Activated naive CD4-positive, alpha-beta T cell treated with anti-CD3 and anti-CD28 coated beads, Interleukin-2, amount 50 U/mL, for 24 hours (primary cell): ENCODE measurements around the gene SDHAF3.
"Not testable (repeated sequence)": the region's sequence is repeated elsewhere in the genome, so short reads cannot be mapped to it uniquely, and the experiment has no call there.

Experiments
- H3K27ac Mint-ChIP-seq: one replicate; pipeline ENCODE4 v1.8.0; 2021; ENCODE audit warnings: mild to moderate bottlenecking, mixed read lengths
- H3K27me3 Mint-ChIP-seq: one replicate; pipeline ENCODE4 v1.8.0; 2021; ENCODE audit warnings: mixed read lengths
- H3K36me3 Mint-ChIP-seq: one replicate; pipeline ENCODE4 v1.8.0; 2021; ENCODE audit warnings: mixed read lengths
- H3K4me1 Mint-ChIP-seq: one replicate; pipeline ENCODE4 v1.8.0; 2021; ENCODE audit warnings: mixed read lengths
- H3K4me3 Mint-ChIP-seq: one replicate; pipeline ENCODE4 v1.8.0; 2021; ENCODE audit warnings: mild to moderate bottlenecking, mixed read lengths
- H3K9me3 Mint-ChIP-seq: one replicate; pipeline ENCODE4 v1.8.0; 2021; ENCODE audit warnings: mixed read lengths

The SDHAF3 gene

DNA sequence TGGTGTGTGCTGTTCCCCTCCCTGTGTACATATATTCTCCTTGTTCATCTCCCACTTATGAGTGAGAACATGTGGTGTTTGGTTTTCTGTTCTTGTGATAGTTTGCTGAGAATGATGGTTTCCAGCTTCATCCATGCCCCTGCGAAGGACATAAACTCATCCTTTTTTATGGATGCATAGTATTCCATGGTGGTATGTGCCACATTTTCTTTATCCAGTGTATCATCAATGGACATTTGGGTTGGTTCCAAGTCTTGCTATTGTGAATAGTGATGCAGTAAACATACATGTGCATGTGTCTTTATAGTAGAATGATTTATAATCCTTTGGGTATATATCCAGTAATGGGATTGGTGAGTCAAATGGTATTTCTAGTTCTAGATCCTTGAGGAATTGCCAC is 44.1 kb downstream of the SDHAF3 start:
- not testable (repeated sequence) for H3K27me3 Mint-ChIP-seq, H3K9me3 Mint-ChIP-seq, H3K27ac Mint-ChIP-seq, H3K4me3 Mint-ChIP-seq
- Mint-ChIP-seq H3K36me3 (peaks cover 45% of the 10 kb centered on the region), H3K4me1 (peaks cover 18% of the 10 kb centered on the region)

DNA sequence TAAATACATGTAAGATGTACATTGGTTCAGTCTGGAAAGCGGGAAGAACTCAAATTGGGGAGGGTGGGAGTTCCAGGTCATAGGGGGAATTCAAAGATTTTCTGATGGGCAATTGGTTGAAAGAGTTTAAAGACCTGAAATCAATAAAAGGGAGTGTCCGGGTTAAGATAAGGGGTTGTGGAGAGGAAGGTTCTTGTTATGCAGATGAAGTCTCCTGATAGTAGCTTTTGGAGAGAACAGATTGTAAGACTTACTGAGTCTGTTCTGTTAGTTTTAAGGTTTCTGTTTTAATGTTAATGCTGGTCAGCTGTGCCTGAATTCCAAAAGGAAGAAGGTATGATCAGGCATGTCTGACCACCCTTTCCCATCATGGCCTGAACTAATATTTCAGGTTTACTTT is 48.8 kb downstream of the SDHAF3 start:
- peaks cover 39% of the 10 kb centered on the region for H3K36me3 Mint-ChIP-seq
- H3K9me3 Mint-ChIP-seq: peaks cover 3% of the 10 kb centered on the region
- no peak overlapping the region for H3K4me3 Mint-ChIP-seq
- no peaks in the 10 kb centered on the region for H3K27me3 Mint-ChIP-seq
- H3K4me1 Mint-ChIP-seq: peaks cover 29% of the 10 kb centered on the region
- no peak overlapping the region for H3K27ac Mint-ChIP-seq

DNA sequence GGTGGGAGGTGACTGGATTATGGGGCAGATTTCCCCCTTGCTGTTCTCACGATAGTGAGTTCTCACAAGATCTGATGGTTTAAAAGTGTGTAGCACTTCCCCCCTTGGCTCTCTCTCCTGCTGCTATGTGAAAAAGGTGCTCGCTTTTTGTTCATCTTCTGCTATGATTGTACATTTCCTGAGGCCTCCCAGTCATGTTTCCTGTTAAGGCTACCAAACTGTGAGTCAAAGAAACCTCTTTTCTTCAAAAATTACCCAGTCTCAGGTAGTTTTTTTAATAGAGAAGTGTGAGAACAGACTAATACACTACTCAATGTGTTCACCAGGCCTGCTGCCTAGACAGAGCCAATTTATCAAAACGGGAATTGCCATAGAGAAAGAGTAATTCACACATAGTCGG is 49.7 kb downstream of the SDHAF3 start:
- no peak overlapping the region for H3K27ac Mint-ChIP-seq
- H3K27me3 Mint-ChIP-seq: no peaks in the 10 kb centered on the region
- peaks cover 33% of the 10 kb centered on the region for H3K36me3 Mint-ChIP-seq
- no peak overlapping the region for H3K4me3 Mint-ChIP-seq
- H3K9me3 Mint-ChIP-seq: peaks cover 3% of the 10 kb centered on the region
- peaks cover 25% of the 10 kb centered on the region for H3K4me1 Mint-ChIP-seq

DNA sequence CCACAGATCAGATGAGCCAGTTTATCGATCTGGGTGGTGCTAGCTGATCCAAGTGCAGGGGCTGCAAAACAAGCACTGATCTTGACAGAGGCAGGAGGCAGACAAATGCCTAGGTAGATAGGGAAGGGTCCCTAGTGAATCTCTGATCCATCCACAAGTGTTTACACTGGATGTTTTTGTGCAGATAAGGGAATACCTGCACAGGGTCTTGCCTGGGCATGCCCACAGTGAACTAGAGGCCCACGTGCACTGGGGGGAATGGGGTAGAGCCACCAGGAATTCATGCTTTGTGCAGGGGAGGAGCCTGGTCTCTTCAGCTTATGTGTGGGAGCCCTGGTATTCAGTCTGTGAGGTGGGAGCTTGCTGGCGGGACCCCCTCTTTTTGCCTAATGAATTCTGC is 50.3 kb downstream of the SDHAF3 start:
- Mint-ChIP-seq H3K9me3 (peaks cover 3% of the 10 kb centered on the region), H3K4me1 (peaks cover 20% of the 10 kb centered on the region), H3K27me3 (no peaks in the 10 kb centered on the region), H3K4me3 (no peak overlapping the region), H3K27ac (no peak overlapping the region), H3K36me3 (peaks cover 28% of the 10 kb centered on the region)

DNA sequence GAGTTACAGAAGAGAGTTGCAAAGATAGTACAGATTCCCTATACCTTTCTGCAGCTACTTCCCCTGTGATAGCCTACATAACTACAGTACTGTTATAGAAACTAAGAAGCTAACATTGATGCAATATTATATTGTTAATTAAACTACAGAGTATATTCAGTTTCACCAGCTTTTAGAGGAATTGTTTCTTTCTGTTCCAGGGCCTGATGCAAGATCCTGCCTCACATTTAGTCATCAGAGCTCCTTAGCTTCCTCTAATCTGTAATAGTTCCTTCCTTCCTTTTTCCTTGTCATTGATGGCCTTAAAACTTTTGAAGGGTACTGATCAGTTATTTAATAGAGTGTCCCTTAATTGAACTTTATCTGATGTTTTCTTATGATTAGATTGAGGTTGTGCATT is 56.8 kb downstream of the SDHAF3 start:
- H3K27me3 Mint-ChIP-seq: no peaks in the 10 kb centered on the region
- no peaks in the 10 kb centered on the region for H3K9me3 Mint-ChIP-seq
- no peaks in the 10 kb centered on the region for H3K36me3 Mint-ChIP-seq
- no peak overlapping the region for H3K27ac Mint-ChIP-seq
- peaks cover 3% of the 10 kb centered on the region for H3K4me1 Mint-ChIP-seq
- H3K4me3 Mint-ChIP-seq: no peak overlapping the region

DNA sequence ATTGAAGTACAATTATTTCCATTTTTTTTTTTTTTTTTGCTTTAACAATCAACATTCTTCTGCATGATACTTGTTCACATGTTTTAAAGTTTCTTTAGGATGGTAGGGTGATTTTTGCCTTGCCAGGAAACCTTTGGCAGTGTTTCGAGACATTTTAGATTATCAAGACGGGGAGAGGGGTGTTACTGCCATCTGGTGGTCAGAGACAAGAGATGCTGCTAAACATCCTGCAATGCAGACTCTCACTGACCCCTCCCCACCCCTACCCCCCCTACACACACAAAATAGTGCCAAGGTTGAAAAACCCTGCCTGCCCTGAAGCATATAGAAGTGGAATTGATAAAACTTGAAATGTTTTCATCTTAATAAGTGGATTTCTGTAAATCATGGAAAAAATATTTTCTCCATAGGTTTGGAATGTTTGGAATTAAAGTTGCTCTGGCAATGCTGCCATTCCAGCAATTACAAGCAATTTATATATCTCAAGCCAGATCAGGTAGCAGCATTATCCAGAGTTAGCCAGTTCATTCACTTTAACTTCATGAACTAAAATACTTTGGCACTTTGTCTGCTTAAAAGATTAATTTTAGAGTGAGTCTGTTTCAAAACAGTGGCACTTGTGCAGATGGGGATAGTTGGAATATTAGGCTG is 62.1 kb downstream of the SDHAF3 start:
- H3K27ac Mint-ChIP-seq: no peak overlapping the region
- H3K36me3 Mint-ChIP-seq: peaks cover 3% of the 10 kb centered on the region

DNA sequence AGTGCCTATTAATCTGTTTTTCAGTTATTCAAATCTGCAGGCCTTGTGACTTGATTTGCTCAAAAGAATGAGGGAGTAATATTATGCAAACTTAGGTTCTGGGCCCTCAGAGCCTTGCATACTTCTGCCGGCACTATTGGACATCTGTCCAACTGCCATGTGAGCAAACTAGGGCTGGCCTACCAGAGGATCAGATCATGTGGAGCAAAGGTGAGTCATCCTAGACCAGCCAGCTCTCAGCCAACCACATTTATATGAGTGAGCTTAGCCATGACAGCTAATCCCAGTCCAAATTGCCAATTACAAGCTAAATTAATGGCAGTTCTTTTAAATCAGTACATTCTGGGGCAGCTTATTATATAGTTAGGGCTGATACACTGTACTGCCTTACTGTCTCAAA is 69.6 kb downstream of the SDHAF3 start:
- Mint-ChIP-seq H3K4me1 (no peaks in the 10 kb centered on the region), H3K9me3 (no peaks in the 10 kb centered on the region), H3K4me3 (no peak overlapping the region), H3K27me3 (peaks cover 12% of the 10 kb centered on the region), H3K27ac (no peak overlapping the region), H3K36me3 (peaks cover 8% of the 10 kb centered on the region)

More for the DNA sequence above, 62.1 kb downstream of the SDHAF3 start:
- Mint-ChIP-seq H3K9me3 (no peaks in the 10 kb centered on the region), H3K4me3 (no peak overlapping the region), H3K27me3 (no peaks in the 10 kb centered on the region), H3K4me1 (peaks cover under 1% of the 10 kb centered on the region)

DNA sequence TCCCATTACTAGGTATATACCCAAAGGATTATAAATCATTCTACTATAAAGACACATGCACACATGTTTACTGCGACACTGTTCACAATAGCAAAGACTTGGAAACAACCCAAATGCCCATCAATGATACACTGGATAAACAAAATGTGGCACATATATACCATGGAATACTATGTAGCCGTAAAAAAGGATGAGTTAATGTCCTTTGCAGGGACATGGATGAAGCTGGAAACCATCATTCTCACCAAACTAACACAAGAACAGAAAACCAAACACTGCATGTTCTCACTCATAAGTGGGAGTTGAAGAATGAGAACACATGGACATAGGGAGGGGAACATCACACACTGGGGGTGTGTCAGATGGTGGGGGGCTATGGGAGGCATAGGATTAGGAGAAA is 78.7 kb downstream of the SDHAF3 start:
- H3K27ac Mint-ChIP-seq, H3K4me1 Mint-ChIP-seq, H3K36me3 Mint-ChIP-seq, H3K4me3 Mint-ChIP-seq, H3K9me3 Mint-ChIP-seq: not testable (repeated sequence)
- H3K27me3 Mint-ChIP-seq: peaks cover 23% of the 10 kb centered on the region

DNA sequence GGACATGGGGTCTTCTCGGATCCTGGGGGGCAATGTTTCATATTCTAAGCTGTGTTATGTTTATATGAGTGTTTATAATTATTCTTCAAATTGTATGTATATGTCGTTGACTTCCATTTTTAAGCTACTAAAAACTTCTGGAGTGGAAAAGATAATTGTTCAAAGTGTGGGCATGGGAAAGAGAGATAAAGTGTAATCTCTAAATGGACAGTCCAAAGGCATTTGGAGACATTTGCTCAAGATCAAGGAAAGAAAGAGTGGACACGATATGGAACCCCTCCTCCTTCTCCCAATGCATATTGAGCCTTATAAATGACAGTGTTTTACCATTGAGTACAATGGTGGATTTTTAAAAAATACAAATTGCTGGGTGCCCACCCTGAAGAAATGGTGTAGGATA is 81.1 kb downstream of the SDHAF3 start:
- no peaks in the 10 kb centered on the region for H3K4me1 Mint-ChIP-seq
- H3K4me3 Mint-ChIP-seq: no peak overlapping the region
- H3K9me3 Mint-ChIP-seq: peaks cover 5% of the 10 kb centered on the region
- H3K36me3 Mint-ChIP-seq: no peaks in the 10 kb centered on the region
- H3K27ac Mint-ChIP-seq: no peak overlapping the region
- H3K27me3 Mint-ChIP-seq: peaks cover 12% of the 10 kb centered on the region

DNA sequence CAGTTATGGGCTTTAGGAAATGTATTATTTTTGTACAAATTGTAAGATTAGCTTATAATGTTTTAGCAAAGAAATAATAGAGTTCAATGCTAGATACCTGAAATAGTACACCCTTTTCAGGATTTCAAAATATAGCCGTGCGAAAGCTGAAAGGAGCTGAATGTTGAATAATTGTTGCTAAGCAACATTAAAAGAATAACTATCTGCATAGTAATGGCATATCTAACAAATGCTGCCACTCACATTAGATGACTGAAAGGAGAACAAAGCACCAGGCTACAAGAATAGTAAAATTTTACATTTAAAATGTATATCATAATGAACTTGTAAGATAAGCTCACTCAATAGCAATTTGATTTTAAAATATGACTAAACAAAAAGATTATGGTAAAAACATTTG is 82.5 kb downstream of the SDHAF3 start:
- peaks cover 5% of the 10 kb centered on the region for H3K9me3 Mint-ChIP-seq
- no peaks in the 10 kb centered on the region for H3K4me1 Mint-ChIP-seq
- no peak overlapping the region for H3K27ac Mint-ChIP-seq
- H3K27me3 Mint-ChIP-seq: peaks cover 11% of the 10 kb centered on the region
- H3K4me3 Mint-ChIP-seq: no peak overlapping the region
- no peaks in the 10 kb centered on the region for H3K36me3 Mint-ChIP-seq

DNA sequence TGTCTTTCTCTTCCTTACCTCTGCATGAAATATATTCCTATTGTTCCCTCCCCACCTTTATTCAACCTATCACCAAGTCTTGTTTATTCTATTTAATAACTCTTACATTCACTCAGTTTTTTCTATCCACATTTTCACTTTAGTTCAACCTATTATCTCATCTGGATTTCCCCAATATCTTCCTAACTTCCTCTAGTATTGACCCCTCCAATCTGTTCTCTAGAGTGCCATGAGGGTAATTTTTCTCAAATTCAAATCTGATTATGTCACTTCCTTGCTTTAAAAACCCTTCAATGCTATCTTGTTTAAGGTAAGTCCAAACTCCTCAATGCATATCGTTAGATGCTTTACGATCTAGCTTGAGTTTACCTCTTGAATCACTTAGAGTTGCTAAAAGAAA is 86.5 kb downstream of the SDHAF3 start:
- peaks cover 3% of the 10 kb centered on the region for H3K27me3 Mint-ChIP-seq
- H3K9me3 Mint-ChIP-seq: no peaks in the 10 kb centered on the region
- H3K27ac Mint-ChIP-seq: no peak overlapping the region
- H3K4me1 Mint-ChIP-seq: no peaks in the 10 kb centered on the region
- H3K36me3 Mint-ChIP-seq: no peaks in the 10 kb centered on the region
- H3K4me3 Mint-ChIP-seq: no peak overlapping the region

DNA sequence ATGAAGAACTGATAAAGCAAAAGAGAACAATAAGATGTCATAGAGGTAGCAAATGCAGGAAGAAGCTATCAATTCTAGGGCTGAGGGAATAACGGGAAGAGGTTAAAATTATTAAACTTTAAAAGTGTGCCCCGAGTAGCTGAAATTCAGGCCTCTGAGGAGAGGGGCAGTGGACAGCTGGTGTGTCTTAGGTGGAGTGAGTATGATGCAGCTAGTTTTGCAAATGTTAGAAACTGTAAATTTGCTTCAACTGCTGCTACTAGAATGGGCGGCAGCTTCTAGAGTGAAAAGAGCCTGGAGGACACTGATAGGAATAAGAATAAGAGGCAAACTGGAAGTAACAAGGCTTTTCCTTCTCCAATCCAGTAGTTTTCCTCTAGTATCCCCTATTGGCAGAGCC is 87.3 kb downstream of the SDHAF3 start:
- Mint-ChIP-seq H3K36me3 (no peaks in the 10 kb centered on the region), H3K27me3 (peaks cover 3% of the 10 kb centered on the region), H3K4me3 (no peak overlapping the region), H3K9me3 (no peaks in the 10 kb centered on the region), H3K27ac (no peak overlapping the region), H3K4me1 (no peaks in the 10 kb centered on the region)

DNA sequence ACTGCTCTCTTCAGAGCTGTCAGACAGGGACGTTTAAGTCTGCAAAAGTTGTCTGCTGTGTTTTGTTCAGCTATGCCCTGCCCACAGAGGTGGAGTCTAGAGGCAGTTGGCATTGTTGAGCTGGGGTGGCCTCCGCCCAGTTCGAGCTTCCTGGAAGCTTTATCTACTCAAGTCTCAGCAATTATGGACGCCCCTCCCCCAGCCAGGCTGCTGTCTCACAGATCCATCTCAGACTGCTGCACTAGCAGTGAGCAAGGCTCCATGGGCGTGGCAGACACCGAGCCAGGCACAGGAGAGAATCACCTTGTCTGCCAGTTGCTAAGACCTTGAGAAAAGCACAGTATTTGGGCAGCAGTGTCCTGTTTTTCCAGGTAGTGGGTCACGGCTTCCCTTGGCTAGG is 98.1 kb downstream of the SDHAF3 start:
- H3K4me3 Mint-ChIP-seq: no peak overlapping the region

DNA sequence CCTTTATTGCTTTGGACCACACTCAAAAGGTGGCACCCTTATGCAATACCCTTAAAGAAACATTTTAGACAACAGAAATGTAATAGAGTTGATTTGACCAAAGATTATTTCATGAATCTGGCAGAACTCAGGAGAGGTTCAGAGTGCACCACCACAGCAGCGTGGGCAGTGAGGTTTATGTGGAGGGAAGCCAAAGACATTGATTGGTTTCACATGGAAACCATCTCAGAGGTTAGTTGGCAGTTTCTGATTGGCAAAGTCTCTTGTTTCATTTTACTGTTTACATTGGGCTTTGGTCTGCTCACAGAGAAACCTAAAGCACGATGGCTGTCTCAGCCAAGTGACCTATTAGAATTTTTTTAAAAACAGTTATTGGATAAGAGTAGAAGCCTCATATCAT is 101.3 kb downstream of the SDHAF3 start:
- no peaks in the 10 kb centered on the region for H3K4me1 Mint-ChIP-seq
- H3K9me3 Mint-ChIP-seq: peaks cover 8% of the 10 kb centered on the region
- H3K36me3 Mint-ChIP-seq: no peaks in the 10 kb centered on the region
- H3K4me3 Mint-ChIP-seq: no peak overlapping the region
- no peak overlapping the region for H3K27ac Mint-ChIP-seq
- peaks cover 20% of the 10 kb centered on the region for H3K27me3 Mint-ChIP-seq

More for the DNA sequence above, 98.1 kb downstream of the SDHAF3 start:
- H3K27ac Mint-ChIP-seq: no peak overlapping the region
- peaks cover 8% of the 10 kb centered on the region for H3K9me3 Mint-ChIP-seq
- H3K36me3 Mint-ChIP-seq: no peaks in the 10 kb centered on the region
- peaks cover 18% of the 10 kb centered on the region for H3K27me3 Mint-ChIP-seq
- H3K4me1 Mint-ChIP-seq: no peaks in the 10 kb centered on the region

DNA sequence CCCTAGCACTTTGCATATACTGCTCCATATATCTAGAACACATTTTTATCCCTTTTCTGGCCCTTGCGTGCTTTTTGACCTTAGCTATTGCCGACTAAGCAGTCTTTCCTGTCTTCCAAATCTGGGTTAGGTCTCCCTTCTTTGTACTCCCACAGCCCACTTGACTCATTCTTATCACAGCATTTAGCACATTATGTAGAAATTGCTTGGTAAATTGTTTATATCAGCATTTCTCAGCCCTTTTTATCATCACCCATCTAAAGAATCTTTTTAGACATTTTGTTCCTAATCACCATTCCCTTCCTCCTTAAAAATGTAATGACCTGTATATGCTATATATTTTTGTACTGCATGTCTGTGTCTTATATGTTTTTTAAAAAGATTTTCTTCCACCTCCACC is 101.7 kb downstream of the SDHAF3 start:
- Mint-ChIP-seq H3K4me1 (no peaks in the 10 kb centered on the region), H3K36me3 (no peaks in the 10 kb centered on the region), H3K9me3 (peaks cover 8% of the 10 kb centered on the region), H3K27me3 (peaks cover 20% of the 10 kb centered on the region), H3K4me3 (no peak overlapping the region), H3K27ac (no peak overlapping the region)

DNA sequence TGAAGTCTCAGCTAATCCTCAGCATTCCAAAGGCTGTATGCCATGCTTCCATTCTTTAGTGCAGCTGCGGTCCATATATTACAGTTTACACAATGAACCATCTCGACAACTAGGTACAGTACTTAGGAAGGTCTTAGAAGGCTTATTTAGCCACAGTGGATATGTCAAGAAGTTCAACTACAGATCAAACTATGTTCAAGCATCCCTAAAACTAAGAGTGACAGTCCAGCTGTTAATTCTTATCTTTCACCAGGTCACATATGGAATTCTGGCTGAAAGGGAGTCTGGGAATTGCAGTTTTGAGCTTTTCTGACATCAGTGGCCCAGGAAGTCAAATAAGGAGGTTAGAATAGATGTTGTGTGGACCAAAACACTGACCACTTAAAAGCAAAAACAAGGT is 106.8 kb downstream of the SDHAF3 start:
- Mint-ChIP-seq H3K27me3 (peaks cover 6% of the 10 kb centered on the region), H3K27ac (no peak overlapping the region), H3K36me3 (no peaks in the 10 kb centered on the region)

DNA sequence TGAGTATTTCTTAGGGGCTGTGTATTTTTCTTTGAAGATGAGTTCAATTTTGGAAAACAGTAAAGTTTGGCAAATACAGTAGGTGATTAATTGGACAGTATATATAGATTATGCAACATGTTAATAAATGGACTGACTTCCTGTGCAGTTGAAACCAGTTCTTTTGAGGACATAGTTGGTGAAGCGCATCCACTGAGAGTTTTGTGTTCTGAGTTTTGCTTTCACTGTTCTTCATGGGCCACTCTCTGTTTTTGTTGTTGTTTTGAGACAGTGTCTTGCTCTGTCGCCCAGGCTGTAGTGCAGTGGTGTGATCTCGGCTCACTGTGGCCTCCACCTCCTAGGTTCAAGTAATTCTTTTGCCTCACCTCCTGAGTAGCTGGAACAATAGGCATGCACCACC is 109.0 kb downstream of the SDHAF3 start:
- Mint-ChIP-seq H3K4me1 (no peaks in the 10 kb centered on the region), H3K36me3 (no peaks in the 10 kb centered on the region), H3K27me3 (peaks cover 7% of the 10 kb centered on the region), H3K4me3 (no peak overlapping the region), H3K9me3 (no peaks in the 10 kb centered on the region), H3K27ac (no peak overlapping the region)

More for the DNA sequence above, 106.8 kb downstream of the SDHAF3 start:
- no peak overlapping the region for H3K4me3 Mint-ChIP-seq
- H3K9me3 Mint-ChIP-seq: no peaks in the 10 kb centered on the region
- no peaks in the 10 kb centered on the region for H3K4me1 Mint-ChIP-seq
